ENCODE data around the gene DMRT1. TPM values are rescaled to one million over a fixed set of nuclear protein-coding genes. Genes with fewer than 3 reads are reported as not detected.

Gene DMRT1
- total RNA-seq, 2 experiments from 2014 or later = not detected

Other genes with a start within 250 kb of the DMRT1 start
- gene DMRT3, start 135.0 kb downstream of the DMRT1 start, total RNA-seq = not detected
- not detected for gene DMRT2, start 208.7 kb downstream of the DMRT1 start, total RNA-seq